NCI-H1105 treated with DMSO at 0.1 percent for 48 hours (cell line): ENCODE measurements around the gene HINT3.
"Not testable (repeated sequence)": the region's sequence is repeated elsewhere in the genome, so short reads cannot be mapped to it uniquely, and the experiment has no call there.

Source experiments
- DNase-seq: peaks from one replicate; lab custom pipeline; 2025; lab: John Stamatoyannopoulos, UW

Gene HINT3

DNA sequence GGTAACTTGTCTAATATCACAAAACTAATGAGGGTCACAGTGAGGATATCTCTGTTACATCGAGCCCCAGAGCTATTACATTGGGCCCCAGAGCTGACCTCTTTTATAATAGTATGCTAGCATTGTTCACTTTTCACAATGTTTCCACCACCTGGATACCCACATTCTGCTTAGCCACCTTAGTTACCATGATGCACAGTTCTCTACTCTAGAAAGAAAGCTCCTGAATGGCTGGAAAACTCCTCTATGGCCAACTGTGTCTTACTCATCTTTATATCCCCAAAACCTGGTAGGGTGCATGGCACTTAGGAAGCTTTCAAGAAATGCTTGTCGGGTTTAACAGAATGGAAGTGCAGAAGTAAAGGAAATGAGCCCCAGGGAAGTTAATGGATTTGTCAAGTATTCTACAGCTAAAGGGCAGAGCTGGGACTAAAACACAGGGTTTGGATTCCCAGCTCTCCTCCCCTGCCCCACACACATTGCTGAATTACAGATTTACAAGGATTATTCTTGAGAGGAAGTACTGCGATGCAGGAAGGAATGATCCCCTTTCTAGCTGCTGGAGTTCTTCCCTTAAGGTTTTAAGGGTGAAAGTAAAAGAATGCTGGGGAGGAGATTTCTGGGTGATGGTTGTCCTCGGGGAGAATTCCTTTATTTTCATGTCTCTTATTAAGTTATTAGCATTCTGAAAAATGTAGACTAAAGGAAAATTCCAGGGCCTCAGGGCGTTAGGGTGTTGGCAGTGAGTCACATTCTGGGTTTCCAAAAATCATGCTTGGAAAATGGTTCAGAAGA, 16.1 kb upstream of the HINT3 start:
- DNase-seq = no peak

DNA sequence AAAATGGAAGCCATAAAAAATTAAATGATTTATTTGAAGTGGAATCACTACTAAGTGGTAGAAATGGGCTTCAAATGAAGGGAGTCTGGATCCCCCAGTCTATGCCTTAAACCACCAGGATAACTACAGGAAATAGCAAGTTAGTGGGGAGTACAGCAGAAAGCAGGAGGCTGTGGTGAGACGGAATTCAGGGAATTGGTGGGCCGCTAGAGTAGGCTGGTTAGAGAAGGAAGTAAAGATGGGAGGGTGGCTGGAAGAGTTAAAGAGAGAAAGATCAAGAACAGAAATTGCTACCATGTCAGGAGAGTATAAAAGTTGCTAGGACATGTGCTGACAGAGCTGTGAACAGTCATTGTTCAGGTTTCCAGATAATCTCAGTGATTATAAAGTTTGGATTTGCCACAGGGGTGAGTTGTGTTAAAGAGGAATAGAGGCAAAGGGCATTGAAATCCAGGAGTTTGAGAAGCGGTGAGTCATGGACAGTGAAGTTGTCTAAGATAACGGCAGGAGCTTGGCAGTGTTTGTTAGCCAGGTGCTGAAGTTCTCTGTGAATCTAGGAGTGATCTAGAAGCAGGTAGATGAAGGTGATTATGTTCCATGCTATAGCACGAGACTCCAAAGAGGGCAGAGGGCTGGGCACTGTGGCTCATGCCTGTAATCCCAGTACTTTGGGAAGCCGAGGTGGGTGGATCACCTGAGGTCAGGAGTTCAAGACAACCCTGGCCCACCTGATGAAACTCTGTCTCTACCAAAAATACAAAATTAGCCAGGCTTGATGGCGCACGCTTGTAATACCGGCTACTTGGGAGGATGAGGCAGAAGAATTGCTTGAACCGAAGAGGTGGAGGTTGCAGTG, 13.7 kb upstream of the HINT3 start:
- no peak for DNase-seq

DNA sequence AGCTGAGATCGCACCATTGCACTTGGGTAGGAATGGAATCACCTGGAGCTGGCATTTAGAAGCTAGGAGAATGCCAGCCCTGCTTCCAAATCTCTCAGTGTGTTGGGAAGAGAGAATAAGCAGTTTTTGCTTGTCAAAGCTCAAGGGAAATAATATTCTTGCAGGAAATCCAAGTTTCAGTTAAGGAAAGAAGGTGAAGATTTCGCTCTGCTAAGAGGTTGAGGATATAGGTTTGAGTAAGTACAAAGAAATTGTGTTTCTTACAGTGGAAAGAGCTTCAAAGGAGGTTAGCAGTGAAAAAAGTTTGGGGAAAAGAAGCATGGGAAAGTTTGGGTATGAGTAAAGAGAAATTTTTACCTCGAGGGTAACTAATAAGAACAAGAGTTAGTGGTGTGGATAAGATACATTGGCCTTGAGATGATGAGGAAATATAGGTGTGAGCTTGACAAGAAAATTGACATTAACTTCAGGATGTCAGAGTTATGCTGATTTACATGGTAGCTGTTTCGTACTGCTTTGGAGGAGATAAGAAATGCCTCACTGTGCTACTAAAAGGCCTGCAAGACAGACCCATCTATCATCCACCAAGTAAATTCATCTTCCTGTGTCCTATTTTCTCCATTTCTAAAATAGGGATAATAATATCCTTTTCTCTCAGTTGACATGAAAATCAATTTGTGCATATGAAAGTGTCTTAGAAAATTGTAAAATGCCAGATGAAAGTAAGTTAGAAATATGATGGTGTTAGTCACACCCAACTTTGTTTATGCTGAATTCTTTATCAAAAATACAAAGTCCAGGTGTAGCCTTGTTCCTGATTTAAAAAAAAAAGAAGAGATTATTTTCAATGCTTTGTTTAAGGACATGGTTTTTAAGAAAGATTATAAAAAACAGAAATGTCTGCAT, 12.8 kb upstream of the HINT3 start:
- no peak for DNase-seq

DNA sequence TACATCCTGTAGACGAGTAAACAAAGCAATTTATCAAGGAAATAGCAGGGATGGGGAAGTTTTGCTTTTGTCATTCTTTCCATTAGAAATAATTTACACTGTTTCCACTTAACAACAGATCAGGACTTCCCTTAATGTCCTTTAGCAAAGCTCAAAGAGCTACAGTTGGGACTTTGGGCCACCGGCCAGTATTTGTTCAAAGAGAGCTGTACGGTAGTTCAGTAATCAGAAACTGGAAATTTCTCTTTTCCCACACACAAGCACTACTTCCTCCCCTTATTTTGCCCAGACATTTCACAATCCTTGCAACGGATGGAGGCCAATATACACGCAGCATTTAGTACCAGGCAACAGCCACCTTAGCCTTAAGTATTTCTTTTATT, 12.1 kb upstream of the HINT3 start:
- DNase-seq = no peak

DNA sequence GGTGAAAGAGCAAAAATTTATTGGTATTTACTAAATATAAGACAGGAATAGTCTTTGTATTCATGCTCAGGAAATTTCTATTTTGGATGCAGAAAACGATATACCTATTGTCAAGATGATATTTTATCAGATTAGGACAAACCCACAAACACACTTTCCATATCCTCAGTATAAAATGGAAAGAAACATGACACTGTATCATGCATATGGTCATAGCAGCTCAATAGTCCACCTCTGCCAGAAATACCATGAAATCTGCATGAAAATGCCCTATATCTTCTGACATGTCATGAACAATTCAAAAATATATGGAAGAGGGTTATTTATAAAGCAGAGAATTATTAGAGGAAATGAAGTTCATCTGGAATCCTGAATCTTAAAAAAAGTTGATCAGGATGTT, 11.7 kb upstream of the HINT3 start:
- DNase-seq = no peak

DNA sequence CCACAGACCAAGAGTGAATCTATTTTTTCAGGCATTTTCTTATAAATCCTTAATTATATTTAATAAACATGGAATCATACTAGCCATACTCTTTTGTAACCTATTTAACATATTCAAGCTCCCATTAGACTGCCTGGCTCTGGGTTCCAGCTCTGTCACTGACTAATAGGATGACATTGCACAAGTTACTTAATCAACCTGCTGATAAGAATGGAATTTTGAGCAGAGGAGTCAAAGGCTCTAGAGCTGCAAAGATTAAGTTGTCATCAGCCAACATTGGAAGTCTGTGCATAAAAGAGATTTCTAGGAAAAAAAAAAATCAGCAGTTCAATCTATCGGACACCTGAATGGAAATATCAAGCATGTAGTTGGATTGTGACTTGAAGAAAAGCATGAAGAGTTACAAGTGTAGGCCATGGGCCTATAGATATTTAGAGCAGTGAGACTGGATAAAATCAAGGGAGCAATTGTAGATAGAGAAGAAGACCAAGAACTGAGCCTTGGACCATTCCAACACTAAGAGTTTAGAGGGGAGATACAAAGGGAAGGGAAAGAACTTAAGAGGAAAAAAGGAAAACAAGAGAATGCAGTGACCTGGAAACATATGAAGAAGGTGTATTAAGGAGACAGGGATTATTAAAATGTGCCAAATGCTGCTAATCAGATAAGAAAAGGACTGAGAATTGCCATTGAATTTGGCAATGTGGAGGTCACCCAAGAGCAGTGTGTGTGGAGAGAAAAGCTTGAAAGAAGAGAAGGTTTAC, 11.0 kb upstream of the HINT3 start:
- DNase-seq = no peak

DNA sequence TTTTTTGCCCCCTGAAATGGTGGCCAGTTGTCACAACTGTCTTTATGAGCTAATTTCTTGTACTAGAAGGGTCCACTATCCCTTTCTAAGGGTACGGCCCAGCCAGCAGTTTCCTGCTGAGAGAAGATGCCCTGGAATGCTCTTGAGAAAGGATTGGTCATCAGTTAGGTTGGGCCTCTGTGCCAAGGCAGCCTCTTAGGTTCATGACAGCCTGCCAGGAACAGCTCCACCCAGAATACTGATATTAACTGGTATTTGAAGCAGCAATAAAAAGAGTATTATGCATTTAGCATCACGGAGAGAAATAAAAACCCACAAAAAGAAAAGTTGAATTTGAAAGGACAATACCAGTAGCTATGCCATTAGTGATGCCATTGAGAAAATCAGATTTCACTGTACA, 9.0 kb upstream of the HINT3 start:
- no peak for DNase-seq

DNA sequence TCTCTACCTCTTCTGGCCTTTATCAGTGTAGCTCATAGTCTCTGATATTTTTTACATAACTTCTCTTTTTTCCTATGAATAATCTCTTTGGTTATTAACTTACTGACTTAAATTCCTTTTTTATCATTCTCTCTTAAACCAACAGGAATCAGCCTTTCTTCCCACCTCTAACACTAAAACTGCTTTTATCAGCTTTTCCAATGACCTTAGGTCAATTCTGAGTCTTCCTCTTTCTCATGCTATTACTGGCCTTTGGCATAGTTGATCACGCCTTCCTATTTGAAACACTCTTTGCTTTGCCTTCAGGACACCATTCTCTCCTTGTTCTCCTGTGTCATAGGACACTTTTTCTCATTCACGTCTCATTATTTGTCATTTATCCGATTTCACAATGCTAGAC, 8.1 kb upstream of the HINT3 start:
- DNase-seq = no peak

DNA sequence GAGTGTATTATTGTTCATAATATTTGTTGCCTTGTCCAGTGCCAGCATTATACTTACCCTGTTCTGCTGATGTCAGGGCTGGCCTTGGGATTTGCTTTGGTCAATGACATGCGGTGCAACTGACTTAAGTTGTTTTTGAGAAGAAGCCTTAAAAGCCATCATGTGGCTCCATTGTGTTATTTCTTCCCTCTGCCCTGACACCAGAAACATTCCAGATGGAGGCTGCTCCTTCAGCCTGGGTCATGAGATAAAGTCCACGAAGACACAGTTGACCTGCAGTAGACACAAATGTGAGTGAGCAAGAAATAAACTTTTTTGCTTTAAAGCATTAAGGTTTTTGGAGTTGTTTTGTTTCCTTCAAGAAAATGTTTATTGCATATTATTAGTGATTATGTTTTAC, 7.5 kb upstream of the HINT3 start:
- no peak for DNase-seq

DNA sequence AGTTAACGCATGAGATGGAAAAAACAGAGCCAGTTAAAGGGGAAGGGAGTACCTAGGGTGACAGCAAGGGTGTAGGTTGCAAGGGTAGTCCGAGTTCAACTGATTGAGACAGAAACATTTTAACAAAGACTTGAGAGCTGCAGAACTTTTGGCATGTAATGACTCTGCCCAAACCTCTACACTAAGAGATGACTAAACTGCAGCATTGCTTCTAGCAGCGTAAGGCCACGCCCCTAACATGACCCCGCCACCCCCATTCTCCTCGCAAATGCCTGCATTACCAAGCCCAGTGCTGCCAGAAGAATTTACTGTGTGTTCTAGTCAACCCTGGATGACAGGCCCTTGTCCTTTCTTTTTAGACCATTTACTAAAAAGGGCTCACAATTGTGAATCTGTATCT, 6.3 kb upstream of the HINT3 start:
- no peak for DNase-seq

DNA sequence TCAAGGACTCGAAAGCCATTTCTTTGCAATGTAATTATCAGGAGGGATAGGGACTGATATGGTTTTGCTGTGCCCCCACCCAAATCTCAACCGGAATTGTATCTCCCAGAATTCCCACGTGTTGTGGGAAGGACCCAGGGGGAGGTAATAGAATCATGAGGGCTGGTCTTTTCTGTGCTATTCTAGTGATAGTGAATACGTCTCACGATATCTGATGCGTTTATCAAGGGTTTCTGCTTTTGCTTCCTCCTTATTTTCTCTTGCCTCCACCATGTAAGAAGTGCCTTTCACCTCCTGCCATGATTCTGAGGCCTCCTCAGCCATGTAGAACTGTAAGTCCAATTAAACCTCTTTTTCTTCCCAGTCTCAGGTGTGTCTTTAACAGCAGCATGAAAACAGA, 5.9 kb upstream of the HINT3 start:
- not testable (repeated sequence) for DNase-seq

DNA sequence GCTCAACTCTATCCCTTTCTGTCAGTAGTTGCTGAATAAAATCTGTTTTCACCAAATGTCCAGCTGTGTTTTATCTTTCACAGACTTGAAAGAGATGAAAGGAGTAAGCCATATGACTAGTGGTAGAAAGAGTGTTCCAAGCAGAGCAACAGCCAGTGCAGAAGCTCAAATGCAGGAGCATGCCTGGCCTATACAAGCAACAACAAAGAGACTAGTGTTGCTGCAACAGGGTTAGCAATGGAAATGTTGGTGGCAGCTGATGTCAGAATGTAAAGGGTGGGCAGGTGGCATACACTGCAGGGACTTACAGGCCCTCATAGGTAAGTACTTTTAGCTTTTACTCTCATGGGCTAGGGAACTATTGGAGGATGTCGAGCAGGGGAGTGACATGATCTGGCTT, 5.2 kb upstream of the HINT3 start:
- no peak for DNase-seq

DNA sequence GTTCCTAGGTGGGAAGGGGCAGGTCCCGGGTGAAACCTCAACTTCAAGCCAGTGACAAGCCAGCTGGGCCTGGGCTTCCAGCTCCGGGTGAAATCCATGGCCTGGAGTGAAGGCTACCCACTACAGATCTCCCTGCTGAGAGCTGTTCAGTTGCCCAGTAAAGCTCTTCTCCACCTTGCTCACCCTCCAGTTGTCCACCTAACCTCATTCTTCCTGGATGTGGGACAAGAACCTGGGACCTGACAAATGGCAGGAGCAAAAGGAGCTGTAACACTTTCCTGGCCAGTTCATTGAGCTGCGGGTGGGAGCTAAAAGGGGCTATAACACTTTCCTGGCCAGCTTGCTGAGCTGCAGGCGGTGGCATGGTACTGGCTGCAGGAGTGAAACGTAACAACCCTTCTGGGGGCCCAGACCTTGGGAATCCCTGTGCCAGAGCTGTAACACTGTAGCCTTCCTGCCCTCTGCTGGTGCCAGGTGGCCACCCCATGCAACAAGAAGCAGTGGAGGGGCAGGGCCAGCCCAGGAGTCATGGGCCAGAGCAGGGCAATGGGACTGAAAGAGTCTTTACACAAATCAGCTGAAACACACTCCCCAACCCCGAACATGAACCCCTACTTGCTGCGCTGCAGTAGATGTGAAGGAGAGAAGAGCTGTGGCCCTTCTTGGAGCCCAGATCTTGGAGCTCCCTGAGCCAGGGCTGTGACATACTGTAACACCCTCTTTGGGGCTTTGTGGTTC, 3.6 kb upstream of the HINT3 start:
- DNase-seq = no peak

DNA sequence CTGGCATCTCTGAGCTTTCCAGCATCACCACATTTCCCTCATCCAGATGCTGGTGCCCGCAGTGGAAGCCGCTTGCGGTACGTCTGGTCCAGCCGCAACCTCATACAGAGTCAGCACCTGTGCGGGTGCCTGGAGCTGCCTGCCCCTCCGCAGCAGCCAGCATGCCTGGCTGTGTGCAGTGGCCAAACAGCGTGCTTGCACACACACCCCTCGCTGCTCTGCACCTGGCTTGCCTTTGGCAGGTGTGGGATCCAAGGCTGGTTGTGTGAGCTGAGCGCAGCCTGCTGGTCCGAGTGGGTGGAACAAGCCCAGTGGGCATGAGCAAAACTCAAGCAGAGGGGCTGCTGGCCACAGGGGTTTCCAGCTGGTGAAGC, 3.1 kb upstream of the HINT3 start:
- DNase-seq = no peak

DNA sequence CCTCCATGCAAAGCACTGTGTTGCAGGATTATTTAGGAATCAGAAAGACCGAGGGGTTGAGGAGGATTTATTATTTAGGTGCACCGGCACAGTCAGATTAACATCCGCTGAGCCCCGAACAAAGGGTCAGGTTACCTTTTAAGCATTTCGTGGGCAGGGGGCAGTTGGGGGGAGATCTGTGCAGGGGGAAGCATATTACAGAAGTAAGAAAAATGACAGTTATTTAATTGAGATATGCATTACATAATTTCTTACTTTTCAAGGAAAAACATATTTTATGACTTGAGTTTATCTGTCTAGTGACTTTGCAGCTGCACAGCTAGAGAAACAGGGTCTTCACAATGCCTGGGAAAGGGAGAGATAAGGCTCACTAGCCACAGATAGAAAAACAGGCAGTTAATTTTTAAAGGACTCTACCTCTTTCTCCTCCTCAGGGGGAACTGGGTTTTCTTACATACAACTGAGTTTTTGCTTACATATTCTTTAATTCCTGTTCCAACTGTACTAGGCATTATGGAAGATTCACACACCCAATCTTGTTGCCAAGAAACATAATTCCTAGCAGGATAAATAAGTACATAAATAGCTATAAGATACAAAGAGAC, 1.7 kb upstream of the HINT3 start:
- no peak for DNase-seq

DNA sequence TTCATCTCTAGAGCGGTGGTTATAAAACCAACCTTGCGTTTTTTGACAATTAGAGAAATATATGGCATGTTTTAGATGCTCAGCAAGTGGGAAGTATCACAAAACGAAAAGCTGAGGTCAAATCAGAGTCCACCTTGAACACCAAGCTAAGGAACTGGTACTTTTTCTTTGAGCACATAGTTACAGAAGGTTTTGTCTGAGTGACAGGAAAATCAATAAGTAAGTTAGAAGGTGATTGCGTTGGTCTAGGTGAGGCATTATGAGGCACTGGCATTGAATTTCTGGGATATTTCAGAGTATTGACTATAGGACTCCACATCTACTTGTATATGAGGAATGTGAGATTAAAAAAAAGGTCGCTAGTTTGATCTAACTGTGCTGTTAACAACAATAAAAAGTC, 597 bp upstream of the HINT3 start:
- DNase-seq = no peak

DNA sequence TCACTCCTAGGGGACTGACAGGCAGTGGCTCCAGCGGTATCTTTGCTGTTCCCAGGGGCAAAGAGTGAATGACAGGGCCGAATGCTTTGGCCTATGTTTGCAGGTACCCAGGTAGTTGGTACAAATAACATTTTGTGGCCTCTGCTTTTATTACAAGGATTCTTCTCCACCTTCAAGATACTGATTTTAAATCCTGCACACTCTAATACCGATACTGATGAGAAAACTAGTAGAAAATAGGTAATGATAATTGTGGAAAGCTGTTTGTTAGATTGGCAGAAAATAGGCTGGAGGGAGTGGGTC, 772 bp downstream of the HINT3 start:
- DNase-seq = no peak

DNA sequence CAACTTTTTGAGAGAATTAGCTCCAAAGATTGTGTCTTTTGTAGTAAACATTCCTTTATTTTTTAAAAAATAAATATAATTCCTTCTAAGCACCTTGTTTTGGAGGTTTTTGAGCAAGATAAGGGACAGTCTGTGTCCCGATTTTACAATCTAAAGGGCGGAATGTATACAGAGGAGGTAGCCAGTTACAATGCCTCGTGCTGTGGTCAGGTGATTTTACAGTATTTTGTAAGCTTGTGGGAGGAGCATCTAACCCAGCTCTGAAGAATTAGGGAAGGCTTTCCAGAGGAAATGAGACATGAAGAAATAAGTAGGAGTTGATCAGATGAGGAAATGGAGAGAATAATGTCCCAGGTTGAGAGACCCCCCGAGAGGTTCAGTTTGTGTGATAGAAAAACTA, 1.3 kb downstream of the HINT3 start:
- peak; percentile 12 for DNase-seq

DNA sequence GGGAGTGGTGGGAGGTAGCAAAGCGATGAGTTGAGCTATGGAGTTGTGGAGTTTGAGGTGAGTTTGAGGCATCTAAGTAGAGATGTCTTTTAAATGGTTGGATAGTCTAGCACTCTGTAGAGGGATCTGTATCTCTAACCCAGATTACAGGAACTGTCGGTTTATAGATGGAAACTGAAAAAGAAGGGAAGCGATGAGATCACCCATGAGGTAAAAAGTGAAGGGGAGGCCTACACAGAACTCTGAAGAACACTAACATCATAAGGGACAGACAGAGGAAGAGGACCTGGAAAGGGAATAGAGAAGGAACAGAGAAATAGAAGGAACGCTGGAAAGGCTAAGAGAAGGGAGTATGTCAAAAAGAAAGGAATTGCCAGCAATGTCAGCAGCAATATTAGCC, 2.5 kb downstream of the HINT3 start:
- DNase-seq = no peak

DNA sequence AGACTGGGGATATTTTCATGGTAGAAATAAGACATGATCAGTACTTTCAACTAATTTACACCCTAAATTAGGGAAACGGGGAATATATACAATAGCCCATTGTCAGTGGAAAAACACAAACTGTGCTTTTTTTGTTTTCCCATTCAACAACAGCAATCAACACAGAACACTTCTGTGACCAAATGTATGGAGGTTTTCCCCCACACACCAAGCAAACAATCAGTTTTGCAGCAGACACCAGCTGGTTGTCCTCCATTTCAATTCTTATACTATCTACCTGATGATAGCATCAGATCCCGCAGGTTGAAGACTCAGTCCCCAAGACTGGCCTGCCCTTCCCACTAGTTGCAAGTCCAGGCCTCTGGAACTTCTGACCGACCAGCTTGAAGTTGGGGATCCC, 4.5 kb downstream of the HINT3 start:
- DNase-seq = no peak
